ENCODE results near the gene SCN1B.
"Not testable (repeated sequence)": the region's sequence is repeated elsewhere in the genome, so short reads cannot be mapped to it uniquely, and the experiment has no call there.

Gene SCN1B

GRCh38 chr19:34997071-34997617, 33.1 kb upstream of the SCN1B start:
- no peak overlapping the region for H3K4me3 ChIP-seq
- TF ChIP-seq CTCF (IDR thresholded peaks at IDR 0.05): no peak
- H3K27ac ChIP-seq: peak overlapping the region in 1 of 2 donors; percentile 54
- DNase-seq (ENCODE audit: low spot score): no peak

GRCh38 chr19:34998224-34998623, 32.0 kb upstream of the SCN1B start:
- not testable (repeated sequence) for H3K4me3 ChIP-seq; DNase-seq (ENCODE audit: low spot score); H3K27ac ChIP-seq

GRCh38 chr19:34998777-34999497, 31.3 kb upstream of the SCN1B start:
- Histone ChIP-seq H3K4me3 (peak overlapping the region; percentile 100), H3K27ac (peak overlapping the region; percentile 89 to 99)
- TF ChIP-seq CTCF (IDR thresholded peaks at IDR 0.05): no peak
- DNase-seq (ENCODE audit: low spot score): no peak

- peak; percentile 91 for DNase-seq (ENCODE audit: low spot score)
- TF ChIP-seq CTCF (IDR thresholded peaks at IDR 0.05): no peak
- Histone ChIP-seq H3K27ac (peak within 1 kb of the TSS; percentile 89 to 99), H3K4me3 (peak within 1 kb of the TSS; percentile 100)
Measured at GRCh38 chr19:34999498-35000337, 30.6 kb upstream of the SCN1B start, which contains the start of gene GRAMD1A. Gene GRAMD1A (plus strand): TSS chr19:35000323. CDS start chr19:35000479, 156 bp downstream.

GRCh38 chr19:35000338-35000646, 30.0 kb upstream of the SCN1B start:
- peak overlapping the region; percentile 100 for H3K4me3 ChIP-seq
- no peak for TF ChIP-seq CTCF (IDR thresholded peaks at IDR 0.05)
- peak overlapping the region; percentile 89 to 99 for H3K27ac ChIP-seq
- DNase-seq (ENCODE audit: low spot score): no peak

GRCh38 chr19:35000647-35001501, 29.4 kb upstream of the SCN1B start:
- peak overlapping the region; percentile 100 for H3K4me3 ChIP-seq
- no peak for TF ChIP-seq CTCF (IDR thresholded peaks at IDR 0.05)
- no peak for DNase-seq (ENCODE audit: low spot score)
- H3K27ac ChIP-seq: peak overlapping the region; percentile 89 to 99
